ENCODE measurements around the gene METTL25B. TPM values are rescaled to one million over a fixed set of nuclear protein-coding genes. Genes with fewer than 3 reads are reported as not detected.

Gene METTL25B
- total and polyA plus RNA-seq, 2 of the 13 experiments (the other 11 are each of a cell fraction or from before 2014, with no cell fraction given): 11.9 to 24.0 TPM

DNA sequence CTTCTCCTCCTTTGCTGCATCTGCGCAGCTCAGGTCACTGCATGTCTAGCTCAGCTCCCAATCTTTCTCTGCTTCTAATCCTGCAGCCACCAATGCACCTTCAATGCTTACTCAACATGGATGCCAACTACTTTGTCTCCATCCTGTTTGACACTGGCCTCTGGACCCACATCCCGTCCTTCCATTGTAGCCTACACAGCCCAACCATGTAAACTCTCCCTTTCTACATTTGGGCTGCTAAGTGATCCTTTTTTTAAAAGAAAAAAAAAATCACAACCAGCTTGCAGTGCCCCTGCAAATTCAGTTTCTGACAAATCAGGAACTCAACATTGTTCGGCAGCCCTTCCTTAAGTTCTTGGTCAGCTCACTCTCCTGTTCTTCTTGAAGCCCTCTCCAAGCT is 13.4 kb upstream of the METTL25B start (continued):
- TF ChIP-seq UBTF (CRISPR knock-in tag; IDR thresholded peaks at IDR 0.05): no peak
- TF ChIP-seq, protein P1, sequence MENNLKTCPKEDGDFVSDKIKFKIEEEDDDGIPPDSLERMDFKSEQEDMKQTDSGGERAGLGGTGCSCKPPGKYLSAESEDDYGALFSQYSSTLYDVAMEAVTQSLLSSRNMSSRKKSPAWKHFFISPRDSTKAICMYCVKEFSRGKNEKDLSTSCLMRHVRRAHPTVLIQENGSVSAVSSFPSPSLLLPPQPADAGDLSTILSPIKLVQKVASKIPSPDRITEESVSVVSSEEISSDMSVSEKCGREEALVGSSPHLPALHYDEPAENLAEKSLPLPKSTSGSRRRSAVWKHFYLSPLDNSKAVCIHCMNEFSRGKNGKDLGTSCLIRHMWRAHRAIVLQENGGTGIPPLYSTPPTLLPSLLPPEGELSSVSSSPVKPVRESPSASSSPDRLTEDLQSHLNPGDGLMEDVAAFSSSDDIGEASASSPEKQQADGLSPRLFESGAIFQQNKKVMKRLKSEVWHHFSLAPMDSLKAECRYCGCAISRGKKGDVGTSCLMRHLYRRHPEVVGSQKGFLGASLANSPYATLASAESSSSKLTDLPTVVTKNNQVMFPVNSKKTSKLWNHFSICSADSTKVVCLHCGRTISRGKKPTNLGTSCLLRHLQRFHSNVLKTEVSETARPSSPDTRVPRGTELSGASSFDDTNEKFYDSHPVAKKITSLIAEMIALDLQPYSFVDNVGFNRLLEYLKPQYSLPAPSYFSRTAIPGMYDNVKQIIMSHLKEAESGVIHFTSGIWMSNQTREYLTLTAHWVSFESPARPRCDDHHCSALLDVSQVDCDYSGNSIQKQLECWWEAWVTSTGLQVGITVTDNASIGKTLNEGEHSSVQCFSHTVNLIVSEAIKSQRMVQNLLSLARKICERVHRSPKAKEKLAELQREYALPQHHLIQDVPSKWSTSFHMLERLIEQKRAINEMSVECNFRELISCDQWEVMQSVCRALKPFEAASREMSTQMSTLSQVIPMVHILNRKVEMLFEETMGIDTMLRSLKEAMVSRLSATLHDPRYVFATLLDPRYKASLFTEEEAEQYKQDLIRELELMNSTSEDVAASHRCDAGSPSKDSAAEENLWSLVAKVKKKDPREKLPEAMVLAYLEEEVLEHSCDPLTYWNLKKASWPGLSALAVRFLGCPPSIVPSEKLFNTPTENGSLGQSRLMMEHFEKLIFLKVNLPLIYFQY (CRISPR knock-in tag; IDR thresholded peaks at IDR 0.05; ENCODE audit: borderline replicate concordance): no peak

- ChIA-PET CTCF (ENCODE audit: low intra/inter-chr PET ratio, low total read pairs) (no interaction called here), POLR2A (no interaction called here)
- BruUV-seq (replicated peaks): no TSS peak
- DNase-seq (ENCODE audit: low spot score) (no peak), ATAC-seq (no peak), FAIRE-seq (no peak)
- no peak overlapping the region for H3K4me3 ChIP-seq (replicated peaks in 1 of 3; ENCODE audit: insufficient read depth in 1 of 3, low read depth in 2 of 3, low read length in 3 of 3)
- H3K9me3 ChIP-seq (ENCODE audit: low read length): no peaks in the 10 kb centered on the region
- H4K20me1 ChIP-seq (ENCODE audit: insufficient read depth, low read length): no peaks in the 10 kb centered on the region
- 95% methylated on average over 4 of the region's 4 CpGs for WGBS (ENCODE audit: low lambda C conversion rate)
- in situ Hi-C loops (cut with HindIII; ENCODE audit: extremely low pct_ligation_motif_present, low pct_unique_long_range_greater_than_20kb) (no loop called here), intact Hi-C loops (cut with micrococcal nuclease; ENCODE audit: unreplicated experiment) (no loop called here)
- no peaks in the 10 kb centered on the region for H3K79me2 ChIP-seq (ENCODE audit: insufficient read depth, low read length)
- H3K4me2 ChIP-seq (ENCODE audit: low read depth, low read length): no peak overlapping the region
- no peak overlapping the region for H2AFZ ChIP-seq (ENCODE audit: low read length)
- H3K4me1 ChIP-seq (ENCODE audit: insufficient read depth, low read length): 0 out of 2 replicates have a peak, but pooled peaks cover 5% of the 10 kb centered on the region
- H3K36me3 ChIP-seq (replicated peaks in 1 of 2; ENCODE audit: control insufficient read depth in 1 of 2, insufficient read depth in 2 of 2, low read length in 2 of 2): peaks cover 4 to 13% of the 10 kb centered on the region in 2 experiments; a peak in 3 of 5 replicates
- H3K27ac ChIP-seq (ENCODE audit: extremely low read length, insufficient read depth, low read length): no peak overlapping the region
- H3K27me3 ChIP-seq (ENCODE audit: control insufficient read depth in 1 of 2, insufficient read depth in 2 of 2, low read length in 2 of 2): no peaks in the 10 kb centered on the region; a peak in 1 of 5 replicates
- H3K9ac ChIP-seq (ENCODE audit: insufficient read depth, low read depth, low read length): no peak overlapping the region
- TF ChIP-seq ZNF674 (CRISPR knock-in tag; IDR thresholded peaks at IDR 0.05; ENCODE audit: low read depth) (no peak), SNAPC5 (CRISPR knock-in tag; IDR thresholded peaks at IDR 0.05; ENCODE audit: borderline replicate concordance) (no peak), KDM5A (IDR thresholded peaks at IDR 0.05; ENCODE audit: borderline replicate concordance, low read length) (no peak), PAX8 (CRISPR knock-in tag; IDR thresholded peaks at IDR 0.05; ENCODE audit: borderline replicate concordance) (no peak), CEBPB (IDR thresholded peaks at IDR 0.05; ENCODE audit: borderline replicate concordance, low read depth, low read length) (no peak), SP1 (IDR thresholded peaks at IDR 0.05) (no peak), SP1 (CRISPR knock-in tag; IDR thresholded peaks at IDR 0.05) (no peak), ZNF431 (CRISPR knock-in tag; IDR thresholded peaks at IDR 0.05; ENCODE audit: borderline replicate concordance, low read depth) (no peak)
- TF ChIP-seq, protein P2, sequence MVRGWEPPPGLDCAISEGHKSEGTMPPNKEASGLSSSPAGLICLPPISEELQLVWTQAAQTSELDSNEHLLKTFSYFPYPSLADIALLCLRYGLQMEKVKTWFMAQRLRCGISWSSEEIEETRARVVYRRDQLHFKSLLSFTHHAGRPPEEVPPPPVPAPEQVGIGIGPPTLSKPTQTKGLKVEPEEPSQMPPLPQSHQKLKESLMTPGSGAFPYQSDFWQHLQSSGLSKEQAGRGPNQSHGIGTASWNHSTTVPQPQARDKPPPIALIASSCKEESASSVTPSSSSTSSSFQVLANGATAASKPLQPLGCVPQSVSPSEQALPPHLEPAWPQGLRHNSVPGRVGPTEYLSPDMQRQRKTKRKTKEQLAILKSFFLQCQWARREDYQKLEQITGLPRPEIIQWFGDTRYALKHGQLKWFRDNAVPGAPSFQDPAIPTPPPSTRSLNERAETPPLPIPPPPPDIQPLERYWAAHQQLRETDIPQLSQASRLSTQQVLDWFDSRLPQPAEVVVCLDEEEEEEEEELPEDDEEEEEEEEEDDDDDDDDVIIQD (CRISPR knock-in tag; IDR thresholded peaks at IDR 0.05; ENCODE audit: low read depth): no peak
- TF ChIP-seq, protein P3, sequence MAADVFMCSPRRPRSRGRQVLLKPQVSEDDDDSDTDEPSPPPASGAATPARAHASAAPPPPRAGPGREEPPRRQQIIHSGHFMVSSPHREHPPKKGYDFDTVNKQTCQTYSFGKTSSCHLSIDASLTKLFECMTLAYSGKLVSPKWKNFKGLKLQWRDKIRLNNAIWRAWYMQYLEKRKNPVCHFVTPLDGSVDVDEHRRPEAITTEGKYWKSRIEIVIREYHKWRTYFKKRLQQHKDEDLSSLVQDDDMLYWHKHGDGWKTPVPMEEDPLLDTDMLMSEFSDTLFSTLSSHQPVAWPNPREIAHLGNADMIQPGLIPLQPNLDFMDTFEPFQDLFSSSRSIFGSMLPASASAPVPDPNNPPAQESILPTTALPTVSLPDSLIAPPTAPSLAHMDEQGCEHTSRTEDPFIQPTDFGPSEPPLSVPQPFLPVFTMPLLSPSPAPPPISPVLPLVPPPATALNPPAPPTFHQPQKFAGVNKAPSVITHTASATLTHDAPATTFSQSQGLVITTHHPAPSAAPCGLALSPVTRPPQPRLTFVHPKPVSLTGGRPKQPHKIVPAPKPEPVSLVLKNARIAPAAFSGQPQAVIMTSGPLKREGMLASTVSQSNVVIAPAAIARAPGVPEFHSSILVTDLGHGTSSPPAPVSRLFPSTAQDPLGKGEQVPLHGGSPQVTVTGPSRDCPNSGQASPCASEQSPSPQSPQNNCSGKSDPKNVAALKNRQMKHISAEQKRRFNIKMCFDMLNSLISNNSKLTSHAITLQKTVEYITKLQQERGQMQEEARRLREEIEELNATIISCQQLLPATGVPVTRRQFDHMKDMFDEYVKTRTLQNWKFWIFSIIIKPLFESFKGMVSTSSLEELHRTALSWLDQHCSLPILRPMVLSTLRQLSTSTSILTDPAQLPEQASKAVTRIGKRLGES (CRISPR knock-in tag; IDR thresholded peaks at IDR 0.05; ENCODE audit: borderline replicate concordance): no peak
Observed at GRCh38 chr1:156717351-156717750, 10.9 kb upstream of the METTL25B start.

Data from HepG2 (cell line).